Gastrocnemius medialis (tissue), 4 donors: ENCODE data around the gene EGR4. TPM values are rescaled to one million over a fixed set of nuclear protein-coding genes. Genes with fewer than 3 reads are reported as not detected.

Source experiments
- ATAC-seq, 2 donors: fragments of 150-250 bp; one replicate each; pipeline ENCODE4 v1.9.1; 2016
- DNase-seq, 2 donors: peaks; one replicate each; pipeline ENCODE4 v3.0.0-alpha.2; 2019
- H3K27ac ChIP-seq, 4 donors: fragments of 200-600 bp; sonication (generic); 1 replicate in 1 of 4; 2 replicates in 3 of 4; pipeline ENCODE4 v1.5.1; 2016 to 2018; ENCODE audit warnings: mild to moderate bottlenecking in 2 of 4, moderate library complexity in 1 of 4
- H3K27me3 ChIP-seq, 3 donors: fragments of 200-600 bp; sonication (generic) in 2 of 3; 1 replicate in 1 of 3; 2 replicates in 2 of 3; pipeline versions ENCODE4 v1.5.1 to v1.6.0; 2016 to 2019; ENCODE audit warnings: mild to moderate bottlenecking in 1 of 3, moderate library complexity in 1 of 3
- H3K36me3 ChIP-seq, 2 donors: fragments of 200-600 bp; sonication (generic) in 1 of 2; one replicate each; pipeline ENCODE4 v1.5.1; 2017 to 2018
- H3K4me1 ChIP-seq, 2 donors: fragments of 200-600 bp; sonication (generic) in 1 of 2; one replicate each; pipeline ENCODE4 v1.5.1; 2016 to 2017; ENCODE audit warnings: mild to moderate bottlenecking in 2 of 2
- H3K4me3 ChIP-seq, 4 donors: fragments of 200-600 bp; sonication (generic) in 3 of 4; 1 replicate in 1 of 4; 2 replicates in 3 of 4; pipeline ENCODE4 v1.5.1; 2016 to 2019; ENCODE audit warnings: mild to moderate bottlenecking in 2 of 4
- H3K9me3 ChIP-seq, 3 donors: fragments of 200-600 bp; sonication (generic) in 2 of 3; 1 replicate in 1 of 3; 2 replicates in 2 of 3; pipeline ENCODE4 v1.5.1; 2016 to 2019
- CTCF ChIP-seq, 5 experiments: fragments of 450-650 bp in 3 of 5; fragments of 200-600 bp in 2 of 5; sonication (generic) in 2 of 5; IDR thresholded peaks in 4 of 5; conservative IDR thresholded peaks in 1 of 5; 1 replicate in 4 of 5; 2 replicates in 1 of 5; pipeline ENCODE4 v1.5.1; 2016 to 2019; ENCODE audit warnings: antibody characterized with exemption in 5 of 5, mild to moderate bottlenecking in 3 of 5, moderate library complexity in 3 of 5
- POLR2A ChIP-seq, 2 donors: fragments of 450-650 bp; IDR thresholded peaks; one replicate each; pipeline ENCODE4 v1.6.1; 2017; ENCODE audit warnings: antibody characterized with exemption in 2 of 2, mild to moderate bottlenecking in 2 of 2, moderate library complexity in 2 of 2
- in situ Hi-C, 4 donors: fragments of 200-750 bp; cut with MboI; loops; one replicate each; pipeline versions ENCODE4 v1.15.0 to v1.8.0; 2017; ENCODE audit warnings: low sequenced_read_pairs in 4 of 4
- intact Hi-C: fragments of 100-400 bp; cut with DNase I; formaldehyde crosslinking; loops from one replicate; pipeline ENCODE4 v1.15.1; 2023; ENCODE audit warnings: low total_unique reads
- total RNA-seq, 4 donors: library from RNA; depleted of rRNA; stranded (reverse); fragments of >200 nt; gene quantifications; one replicate each; pipeline versions ENCODE4 v1.1.0 to v1.2.3, GENCODE V29; 2016

Gene EGR4
- total RNA-seq, 4 donors from 2014 or later = not detected

DNA sequence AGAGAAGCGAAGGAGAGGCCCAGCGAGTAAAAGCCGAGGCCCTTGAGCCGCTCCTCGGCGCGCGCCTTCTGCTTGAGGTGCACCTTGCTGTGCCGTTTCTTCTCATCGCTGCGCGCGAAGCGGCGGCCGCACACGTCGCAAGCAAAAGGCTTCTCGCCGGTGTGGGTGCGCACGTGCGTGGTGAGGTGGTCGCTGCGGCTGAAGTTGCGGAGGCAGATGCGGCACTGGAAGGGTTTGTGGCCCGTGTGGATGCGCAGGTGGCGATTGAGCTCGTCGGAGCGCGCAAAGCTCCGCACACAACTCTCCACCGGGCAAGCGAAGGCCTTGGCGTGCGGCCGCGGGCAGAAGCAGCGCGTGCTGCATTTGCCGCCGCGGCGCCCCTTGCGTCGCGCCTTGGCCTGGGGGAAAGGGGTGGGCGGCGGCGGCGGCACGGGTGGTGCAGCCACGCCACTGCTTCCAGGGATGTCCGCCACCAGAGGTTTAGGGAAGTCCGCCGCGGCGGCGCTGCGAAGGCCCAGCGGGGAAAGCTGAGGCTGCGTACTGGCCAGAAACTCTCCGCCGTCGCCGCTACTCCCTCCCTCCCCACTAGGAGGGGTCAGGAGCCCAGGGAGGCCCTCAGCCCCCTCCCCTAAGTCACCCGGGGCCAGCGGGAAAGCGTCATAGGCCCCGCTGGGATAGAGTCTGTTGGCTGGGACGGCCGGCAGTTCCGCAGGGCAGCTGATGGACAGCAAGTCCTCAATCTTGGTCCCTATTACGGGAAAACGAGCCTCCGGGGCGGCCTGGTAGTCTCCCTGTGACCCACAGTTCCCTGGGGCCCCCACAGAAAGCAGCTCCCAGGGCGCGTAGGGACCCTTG lies 1.7 kb downstream of the EGR4 start:
- intact Hi-C loops = no loop called here
- no peaks in the 10 kb centered on the region for H3K36me3 ChIP-seq
- H3K27me3 ChIP-seq = peaks cover 65 to 79% (median 71%) of the 10 kb centered on the region in 3 donors

DNA sequence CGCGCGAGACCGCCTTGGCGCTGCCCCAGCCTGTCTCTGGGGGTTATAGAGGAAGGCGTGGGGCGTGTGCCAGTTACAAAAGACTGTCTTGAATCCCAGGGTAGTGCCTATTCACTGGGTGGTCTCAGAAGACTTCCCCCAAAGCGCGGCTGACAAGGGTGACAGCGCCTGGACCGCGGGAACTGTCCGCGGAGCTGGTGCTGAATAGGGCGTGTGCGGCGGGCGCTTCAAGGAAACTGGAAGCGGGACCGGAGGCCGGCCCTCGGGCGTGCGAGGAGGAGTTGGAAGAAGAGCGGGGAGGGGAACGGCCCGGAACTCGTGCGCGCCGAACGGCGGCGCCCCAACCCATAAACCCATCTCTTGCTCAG lies 2.3 kb downstream of the EGR4 start:
- intact Hi-C loops (no loop called here), in situ Hi-C loops (no loop called here)
- ATAC-seq (no peak), DNase-seq (no peak)
- no peak for TF ChIP-seq CTCF (IDR thresholded peaks at IDR 0.05 in 4 of 5, conservative IDR thresholded peaks at IDR 0.05 in 1 of 5)
- TF ChIP-seq POLR2A (IDR thresholded peaks at IDR 0.05) = no peak
- Histone ChIP-seq H3K27ac (no peak overlapping the region), H3K9me3 (no peaks in the 10 kb centered on the region), H3K36me3 (no peaks in the 10 kb centered on the region), H3K27me3 (peaks cover 71 to 76% (median 71%) of the 10 kb centered on the region in 3 donors), H3K4me1 (no peaks in the 10 kb centered on the region), H3K4me3 (no peak overlapping the region)

More for the DNA sequence above, 1.7 kb downstream of the EGR4 start:
- no peak for TF ChIP-seq POLR2A (IDR thresholded peaks at IDR 0.05)
- no peak for TF ChIP-seq CTCF (IDR thresholded peaks at IDR 0.05 in 4 of 5, conservative IDR thresholded peaks at IDR 0.05 in 1 of 5)
- H3K9me3 ChIP-seq = no peaks in the 10 kb centered on the region
- DNase-seq (no peak), ATAC-seq (no peak)
- H3K4me1 ChIP-seq = no peaks in the 10 kb centered on the region
- H3K27ac ChIP-seq = no peak overlapping the region
- no peak overlapping the region for H3K4me3 ChIP-seq
- in situ Hi-C loops = no loop called here

GRCh38 chr2:73290049-73290839 lies 3.1 kb downstream of the EGR4 start:
- TF ChIP-seq CTCF (IDR thresholded peaks at IDR 0.05 in 4 of 5, conservative IDR thresholded peaks at IDR 0.05 in 1 of 5) (no peak), POLR2A (IDR thresholded peaks at IDR 0.05) (no peak)
- no peaks in the 10 kb centered on the region for H3K9me3 ChIP-seq
- ATAC-seq (no peak), DNase-seq (no peak)
- H3K27ac ChIP-seq = no peak overlapping the region
- H3K4me3 ChIP-seq = no peak overlapping the region
- H3K36me3 ChIP-seq = no peaks in the 10 kb centered on the region
- H3K27me3 ChIP-seq = peaks cover 64 to 72% (median 70%) of the 10 kb centered on the region in 3 donors
- intact Hi-C loops (no loop called here), in situ Hi-C loops (no loop called here)
- H3K4me1 ChIP-seq = no peaks in the 10 kb centered on the region

- ATAC-seq (no peak), DNase-seq (no peak)
- H3K27ac ChIP-seq = no peak overlapping the region
- TF ChIP-seq CTCF (IDR thresholded peaks at IDR 0.05 in 4 of 5, conservative IDR thresholded peaks at IDR 0.05 in 1 of 5) = no peak
- TF ChIP-seq POLR2A (IDR thresholded peaks at IDR 0.05) = no peak
- in situ Hi-C loops = no loop called here
- H3K4me3 ChIP-seq = no peak overlapping the region
- H3K27me3 ChIP-seq = peaks cover 66 to 72% (median 70%) of the 10 kb centered on the region in 3 donors
- intact Hi-C loops = no loop called here
- H3K9me3 ChIP-seq = no peaks in the 10 kb centered on the region
- peaks cover 7 to 9% of the 10 kb centered on the region in 2 donors for H3K4me1 ChIP-seq
- no peaks in the 10 kb centered on the region for H3K36me3 ChIP-seq
Observed at GRCh38 chr2:73289304-73289703, 4.0 kb downstream of the EGR4 start.
